Ascending aorta (tissue), 2 donors: ENCODE measurements around the gene SERP2. TPM values are rescaled to one million over a fixed set of nuclear protein-coding genes. Genes with fewer than 3 reads are reported as not detected.

Source experiments
- DNase-seq, 2 donors: peaks; one replicate each; pipeline ENCODE4 v3.0.0-alpha.2; 2019; ENCODE audit warnings: low spot score in 2 of 2
- H3K27ac ChIP-seq, 2 donors: fragments of 200-600 bp; sonication (generic); one replicate each; pipeline ENCODE4 v1.5.1; 2016 to 2017; ENCODE audit warnings: mild to moderate bottlenecking in 1 of 2
- H3K27me3 ChIP-seq: fragments of 200-600 bp; sonication (generic); one replicate; pipeline ENCODE4 v1.5.1; 2017
- H3K36me3 ChIP-seq, 2 donors: fragments of 200-600 bp; sonication (generic); one replicate each; pipeline ENCODE4 v1.5.1; 2016
- H3K4me1 ChIP-seq, 2 donors: fragments of 200-600 bp; sonication (generic); one replicate each; pipeline ENCODE4 v1.5.1; 2016 to 2017; ENCODE audit warnings: mild to moderate bottlenecking in 1 of 2
- H3K4me3 ChIP-seq, 2 donors: fragments of 200-600 bp; sonication (generic); one replicate each; pipeline ENCODE4 v1.5.1; 2016 to 2017; ENCODE audit warnings: mild to moderate bottlenecking in 1 of 2
- H3K9me3 ChIP-seq, 2 donors: fragments of 200-600 bp; sonication (generic); one replicate each; pipeline ENCODE4 v1.5.1; 2016
- intact Hi-C: fragments of 100-400 bp; cut with DNase I; formaldehyde crosslinking; loops from one replicate; pipeline ENCODE4 v1.15.1; 2023
- total RNA-seq: library from RNA; depleted of rRNA; stranded (reverse); fragments of >200 nt; gene quantifications from one replicate; pipeline ENCODE4 v1.1.0, GENCODE V29; 2016
- TF ChIP-seq, protein P1 (sequence below), 3 experiments: fragments of 200-600 bp in 2 of 3; fragments of 450-650 bp in 1 of 3; sonication (generic) in 2 of 3; IDR thresholded peaks; one replicate each; pipeline ENCODE4 v1.5.1; 2016 to 2019; ENCODE audit warnings: antibody characterized with exemption in 3 of 3, mild to moderate bottlenecking in 1 of 3, moderate library complexity in 1 of 3

SERP2 gene
- total RNA-seq, 1 donor from 2014 or later: 0.85 TPM

DNA sequence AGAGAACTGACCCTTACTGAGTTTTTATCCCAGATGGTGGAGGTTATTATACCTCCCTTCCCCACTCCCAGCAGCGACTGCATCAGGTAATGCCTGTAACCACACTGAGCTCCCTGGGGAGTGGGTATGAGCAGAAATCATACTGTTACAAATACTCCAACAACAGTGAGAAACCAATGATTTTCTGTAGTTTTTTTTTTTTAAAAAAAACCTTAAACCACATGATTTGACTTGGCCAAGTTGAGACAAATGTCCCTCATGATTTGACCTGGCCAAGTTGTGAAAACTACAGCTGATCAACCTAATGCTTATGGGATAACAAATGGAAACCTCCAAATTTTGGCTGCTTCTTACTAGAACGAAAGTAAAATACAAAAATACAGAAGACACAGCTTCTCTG, 33.1 kb upstream of the SERP2 start:
- no peaks in the 10 kb centered on the region for H3K36me3 ChIP-seq

DNA sequence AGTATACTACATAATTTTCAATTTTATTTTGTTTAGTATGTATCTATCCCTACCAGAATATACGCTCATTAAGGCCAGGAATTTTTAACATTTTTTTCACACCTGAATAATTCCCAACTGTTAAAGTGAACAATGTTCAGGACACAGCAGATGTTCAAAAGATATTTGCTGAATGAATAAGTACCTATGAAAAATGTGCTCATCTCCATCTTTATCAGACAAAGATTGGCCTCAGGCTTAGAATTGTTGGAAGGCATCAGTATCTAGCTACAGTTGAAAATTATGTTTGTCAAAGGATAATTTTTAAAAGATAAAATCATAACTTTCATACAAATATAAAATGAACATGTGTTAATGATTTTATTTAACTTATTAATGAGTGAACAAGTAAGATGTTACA, 30.9 kb upstream of the SERP2 start:
- no peaks in the 10 kb centered on the region for H3K36me3 ChIP-seq
- H3K4me1 ChIP-seq: no peaks in the 10 kb centered on the region
- intact Hi-C loops: no loop called here
- no peak overlapping the region for H3K27ac ChIP-seq
- H3K27me3 ChIP-seq: no peaks in the 10 kb centered on the region
- no peak overlapping the region for H3K4me3 ChIP-seq
- TF ChIP-seq, protein P1, sequence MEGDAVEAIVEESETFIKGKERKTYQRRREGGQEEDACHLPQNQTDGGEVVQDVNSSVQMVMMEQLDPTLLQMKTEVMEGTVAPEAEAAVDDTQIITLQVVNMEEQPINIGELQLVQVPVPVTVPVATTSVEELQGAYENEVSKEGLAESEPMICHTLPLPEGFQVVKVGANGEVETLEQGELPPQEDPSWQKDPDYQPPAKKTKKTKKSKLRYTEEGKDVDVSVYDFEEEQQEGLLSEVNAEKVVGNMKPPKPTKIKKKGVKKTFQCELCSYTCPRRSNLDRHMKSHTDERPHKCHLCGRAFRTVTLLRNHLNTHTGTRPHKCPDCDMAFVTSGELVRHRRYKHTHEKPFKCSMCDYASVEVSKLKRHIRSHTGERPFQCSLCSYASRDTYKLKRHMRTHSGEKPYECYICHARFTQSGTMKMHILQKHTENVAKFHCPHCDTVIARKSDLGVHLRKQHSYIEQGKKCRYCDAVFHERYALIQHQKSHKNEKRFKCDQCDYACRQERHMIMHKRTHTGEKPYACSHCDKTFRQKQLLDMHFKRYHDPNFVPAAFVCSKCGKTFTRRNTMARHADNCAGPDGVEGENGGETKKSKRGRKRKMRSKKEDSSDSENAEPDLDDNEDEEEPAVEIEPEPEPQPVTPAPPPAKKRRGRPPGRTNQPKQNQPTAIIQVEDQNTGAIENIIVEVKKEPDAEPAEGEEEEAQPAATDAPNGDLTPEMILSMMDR (IDR thresholded peaks at IDR 0.05): no peak
- H3K9me3 ChIP-seq: no peaks in the 10 kb centered on the region
- no peak for DNase-seq

More for the DNA sequence above, 33.1 kb upstream of the SERP2 start:
- TF ChIP-seq, protein P1 (IDR thresholded peaks at IDR 0.05): no peak
- H3K9me3 ChIP-seq: no peaks in the 10 kb centered on the region
- no peak for DNase-seq
- no peak overlapping the region for H3K27ac ChIP-seq
- intact Hi-C loops: no loop called here
- no peaks in the 10 kb centered on the region for H3K27me3 ChIP-seq
- no peaks in the 10 kb centered on the region for H3K4me1 ChIP-seq
- no peak overlapping the region for H3K4me3 ChIP-seq

DNA sequence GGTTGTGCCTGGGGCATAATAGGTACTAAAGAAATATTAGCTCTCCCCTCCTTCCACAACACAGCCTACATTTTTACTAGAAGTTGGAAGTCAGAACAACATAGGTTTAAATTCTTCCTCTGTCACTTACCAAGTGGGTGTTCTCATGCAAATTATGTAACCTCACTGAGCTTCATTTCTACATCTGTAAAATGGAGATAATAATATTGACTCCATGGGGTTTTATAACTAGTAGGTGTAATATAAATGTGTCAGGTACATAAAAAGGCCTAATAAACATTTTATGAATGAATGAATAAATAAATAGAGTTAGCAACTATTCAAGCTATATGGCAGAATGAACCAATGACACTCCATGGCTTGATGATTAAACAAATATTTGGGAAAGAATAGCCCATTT, 27.1 kb upstream of the SERP2 start:
- DNase-seq: no peak
- no peaks in the 10 kb centered on the region for H3K9me3 ChIP-seq
- H3K4me1 ChIP-seq: no peaks in the 10 kb centered on the region
- TF ChIP-seq, protein P1 (IDR thresholded peaks at IDR 0.05): no peak
- intact Hi-C loops: no loop called here
- H3K4me3 ChIP-seq: no peak overlapping the region
- no peaks in the 10 kb centered on the region for H3K27me3 ChIP-seq
- no peak overlapping the region for H3K27ac ChIP-seq
- H3K36me3 ChIP-seq: no peaks in the 10 kb centered on the region

DNA sequence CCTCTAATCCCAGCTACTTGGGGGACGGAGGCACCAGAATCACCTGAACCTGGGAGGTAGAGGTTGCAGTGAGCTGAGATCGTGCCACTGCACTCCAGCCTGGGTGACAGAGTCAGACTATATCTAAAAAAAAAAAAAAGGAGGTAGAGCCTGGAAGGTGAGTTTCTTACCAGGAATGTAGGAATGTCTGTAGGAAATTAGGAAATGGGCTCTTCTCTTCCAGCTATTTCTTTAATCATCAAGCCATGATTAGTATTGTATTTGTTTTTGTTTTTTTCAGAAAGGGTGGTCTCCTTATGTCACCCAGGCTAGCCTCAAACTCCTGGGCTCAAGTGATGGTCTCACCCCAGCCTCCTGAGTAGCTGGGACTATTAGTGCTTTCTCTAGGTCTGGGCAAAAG, 26.3 kb upstream of the SERP2 start:
- intact Hi-C loops: no loop called here
- H3K4me1 ChIP-seq: no peaks in the 10 kb centered on the region
- DNase-seq: no peak
- no peaks in the 10 kb centered on the region for H3K9me3 ChIP-seq
- no peaks in the 10 kb centered on the region for H3K36me3 ChIP-seq
- H3K27ac ChIP-seq: no peak overlapping the region
- no peak overlapping the region for H3K4me3 ChIP-seq
- TF ChIP-seq, protein P1 (IDR thresholded peaks at IDR 0.05): no peak
- H3K27me3 ChIP-seq: no peaks in the 10 kb centered on the region

DNA sequence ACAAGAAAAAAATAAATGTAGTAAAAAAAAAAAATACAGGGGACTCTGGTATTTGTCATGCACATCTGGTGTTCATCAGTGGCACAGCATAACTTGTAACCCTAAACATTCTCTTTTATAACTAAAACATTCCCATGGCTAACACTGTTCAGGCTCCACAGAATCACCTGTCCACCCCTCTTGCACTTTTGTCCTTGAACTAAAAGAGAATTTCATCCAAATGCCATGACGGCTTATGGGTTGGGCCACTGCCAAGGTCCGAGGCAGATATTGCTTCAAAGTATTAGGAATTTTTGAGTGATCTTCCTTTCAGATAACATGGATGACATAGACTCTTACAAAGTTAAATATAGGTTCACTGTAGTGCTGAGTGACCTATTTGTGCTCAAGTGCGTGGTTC, 25.7 kb upstream of the SERP2 start:
- intact Hi-C loops: no loop called here
- Histone ChIP-seq H3K36me3 (no peaks in the 10 kb centered on the region), H3K4me1 (no peaks in the 10 kb centered on the region), H3K4me3 (no peak overlapping the region), H3K27ac (no peak overlapping the region), H3K9me3 (no peaks in the 10 kb centered on the region), H3K27me3 (no peaks in the 10 kb centered on the region)
- TF ChIP-seq, protein P1 (IDR thresholded peaks at IDR 0.05): no peak
- DNase-seq: no peak
